ENCODE measurements around the gene RFX7.

The RFX7 gene

GRCh38 chr15:56099311-56099710, 144.4 kb downstream of the RFX7 start:
- Histone ChIP-seq H3K9me3 (ENCODE audit: low read length) (no peaks in the 10 kb centered on the region), H3K36me3 (ENCODE audit: insufficient read depth, low read length) (peaks cover 29% of the 10 kb centered on the region), H3K4me1 (ENCODE audit: insufficient read depth, low read length) (peaks cover 14% of the 10 kb centered on the region), H3K9ac (ENCODE audit: low read length) (no peak overlapping the region), H3K4me3 (ENCODE audit: low read depth in 1 of 2, low read length in 2 of 2) (no peak overlapping the region), H3K27me3 (ENCODE audit: control insufficient read depth in 1 of 2, insufficient read depth in 2 of 2, low read length in 2 of 2) (no peaks in the 10 kb centered on the region), H3K27ac (ENCODE audit: low read depth, low read length) (no peak overlapping the region)

- H3K4me3 ChIP-seq (ENCODE audit: low read depth in 1 of 2, low read length in 2 of 2), result no peak overlapping the region
- peaks cover 38% of the 10 kb centered on the region for H3K36me3 ChIP-seq (ENCODE audit: insufficient read depth, low read length)
- no peak overlapping the region for H3K9ac ChIP-seq (ENCODE audit: low read length)
These were observed 145.3 kb downstream of the RFX7 start for GRCh38 chr15:56098195-56098863.

GRCh38 chr15:56095406-56095805, 148.3 kb downstream of the RFX7 start:
- Histone ChIP-seq H3K9me3 (ENCODE audit: low read length) (no peaks in the 10 kb centered on the region), H3K27me3 (ENCODE audit: control insufficient read depth in 1 of 2, insufficient read depth in 2 of 2, low read length in 2 of 2) (no peaks in the 10 kb centered on the region), H3K27ac (ENCODE audit: low read depth, low read length) (no peak overlapping the region), H3K36me3 (ENCODE audit: insufficient read depth, low read length) (peaks cover 43% of the 10 kb centered on the region), H3K4me3 (ENCODE audit: low read depth in 1 of 2, low read length in 2 of 2) (no peak overlapping the region), H3K9ac (ENCODE audit: low read length) (no peak overlapping the region), H3K4me1 (ENCODE audit: insufficient read depth, low read length) (no peaks in the 10 kb centered on the region)

More at GRCh38 chr15:56098195-56098863, 145.3 kb downstream of the RFX7 start:
- no peak overlapping the region for H3K27ac ChIP-seq (ENCODE audit: low read depth, low read length)
- H3K4me1 ChIP-seq (ENCODE audit: insufficient read depth, low read length), result peaks cover 5% of the 10 kb centered on the region
- no peaks in the 10 kb centered on the region for H3K9me3 ChIP-seq (ENCODE audit: low read length)
- no peaks in the 10 kb centered on the region for H3K27me3 ChIP-seq (ENCODE audit: control insufficient read depth in 1 of 2, insufficient read depth in 2 of 2, low read length in 2 of 2)

- H3K9me3 ChIP-seq (ENCODE audit: low read length), result no peaks in the 10 kb centered on the region
- H3K4me1 ChIP-seq (ENCODE audit: insufficient read depth, low read length), result no peaks in the 10 kb centered on the region
- no peaks in the 10 kb centered on the region for H3K27me3 ChIP-seq (ENCODE audit: control insufficient read depth in 1 of 2, insufficient read depth in 2 of 2, low read length in 2 of 2)
- H3K36me3 ChIP-seq (ENCODE audit: insufficient read depth, low read length), result peaks cover 43% of the 10 kb centered on the region
- no peak overlapping the region for H3K9ac ChIP-seq (ENCODE audit: low read length)
- H3K4me3 ChIP-seq (ENCODE audit: low read depth in 1 of 2, low read length in 2 of 2), result no peak overlapping the region
- no peak overlapping the region for H3K27ac ChIP-seq (ENCODE audit: low read depth, low read length)
These were observed 149.5 kb downstream of the RFX7 start for GRCh38 chr15:56094171-56094570.

- no peak overlapping the region for H3K4me3 ChIP-seq (ENCODE audit: low read depth in 1 of 2, low read length in 2 of 2)
- no peaks in the 10 kb centered on the region for H3K27me3 ChIP-seq (ENCODE audit: control insufficient read depth in 1 of 2, insufficient read depth in 2 of 2, low read length in 2 of 2)
- no peak overlapping the region for H3K9ac ChIP-seq (ENCODE audit: low read length)
- H3K27ac ChIP-seq (ENCODE audit: low read depth, low read length), result no peak overlapping the region
- H3K36me3 ChIP-seq (ENCODE audit: insufficient read depth, low read length), result peaks cover 6% of the 10 kb centered on the region
- H3K9me3 ChIP-seq (ENCODE audit: low read length), result no peaks in the 10 kb centered on the region
- no peaks in the 10 kb centered on the region for H3K4me1 ChIP-seq (ENCODE audit: insufficient read depth, low read length)
These were observed 155.3 kb downstream of the RFX7 start for GRCh38 chr15:56088389-56088788.

- no peak overlapping the region for H3K9ac ChIP-seq (ENCODE audit: low read length)
- H3K27ac ChIP-seq (ENCODE audit: low read depth, low read length), result no peak overlapping the region
- no peak overlapping the region for H3K4me3 ChIP-seq (ENCODE audit: low read depth in 1 of 2, low read length in 2 of 2)
- H3K4me1 ChIP-seq (ENCODE audit: insufficient read depth, low read length), result no peaks in the 10 kb centered on the region
- no peaks in the 10 kb centered on the region for H3K27me3 ChIP-seq (ENCODE audit: control insufficient read depth in 1 of 2, insufficient read depth in 2 of 2, low read length in 2 of 2)
- no peaks in the 10 kb centered on the region for H3K36me3 ChIP-seq (ENCODE audit: insufficient read depth, low read length)
- no peaks in the 10 kb centered on the region for H3K9me3 ChIP-seq (ENCODE audit: low read length)
These were observed 157.1 kb downstream of the RFX7 start for GRCh38 chr15:56086566-56086965.

GRCh38 chr15:56082263-56082761, 161.4 kb downstream of the RFX7 start:
- no peak overlapping the region for H3K9ac ChIP-seq (ENCODE audit: low read length)
- no peaks in the 10 kb centered on the region for H3K9me3 ChIP-seq (ENCODE audit: low read length)
- no peaks in the 10 kb centered on the region for H3K36me3 ChIP-seq (ENCODE audit: insufficient read depth, low read length)
- H3K27me3 ChIP-seq (ENCODE audit: control insufficient read depth in 1 of 2, insufficient read depth in 2 of 2, low read length in 2 of 2), result no peaks in the 10 kb centered on the region
- no peak overlapping the region for H3K4me3 ChIP-seq (ENCODE audit: low read depth in 1 of 2, low read length in 2 of 2)
- H3K4me1 ChIP-seq (ENCODE audit: insufficient read depth, low read length), result no peaks in the 10 kb centered on the region
- H3K27ac ChIP-seq (ENCODE audit: low read depth, low read length), result no peak overlapping the region

- H3K4me1 ChIP-seq (ENCODE audit: insufficient read depth, low read length), result no peaks in the 10 kb centered on the region
- H3K9me3 ChIP-seq (ENCODE audit: low read length), result no peaks in the 10 kb centered on the region
- H3K4me3 ChIP-seq (ENCODE audit: low read depth in 1 of 2, low read length in 2 of 2), result no peak overlapping the region
- no peaks in the 10 kb centered on the region for H3K27me3 ChIP-seq (ENCODE audit: control insufficient read depth in 1 of 2, insufficient read depth in 2 of 2, low read length in 2 of 2)
- no peaks in the 10 kb centered on the region for H3K36me3 ChIP-seq (ENCODE audit: insufficient read depth, low read length)
- H3K27ac ChIP-seq (ENCODE audit: low read depth, low read length), result no peak overlapping the region
- no peak overlapping the region for H3K9ac ChIP-seq (ENCODE audit: low read length)
These were observed 166.6 kb downstream of the RFX7 start for GRCh38 chr15:56077081-56077480.

GRCh38 chr15:56076640-56077039, 167.0 kb downstream of the RFX7 start:
- no peak overlapping the region for H3K4me3 ChIP-seq (ENCODE audit: low read depth in 1 of 2, low read length in 2 of 2)
- no peaks in the 10 kb centered on the region for H3K36me3 ChIP-seq (ENCODE audit: insufficient read depth, low read length)
- no peaks in the 10 kb centered on the region for H3K4me1 ChIP-seq (ENCODE audit: insufficient read depth, low read length)
- no peak overlapping the region for H3K9ac ChIP-seq (ENCODE audit: low read length)
- H3K9me3 ChIP-seq (ENCODE audit: low read length), result no peaks in the 10 kb centered on the region
- H3K27ac ChIP-seq (ENCODE audit: low read depth, low read length), result no peak overlapping the region
- H3K27me3 ChIP-seq (ENCODE audit: control insufficient read depth in 1 of 2, insufficient read depth in 2 of 2, low read length in 2 of 2), result no peaks in the 10 kb centered on the region

- H3K9me3 ChIP-seq (ENCODE audit: low read length), result no peaks in the 10 kb centered on the region
- H3K4me1 ChIP-seq (ENCODE audit: insufficient read depth, low read length), result no peaks in the 10 kb centered on the region
- H3K4me3 ChIP-seq (ENCODE audit: low read depth in 1 of 2, low read length in 2 of 2), result no peak overlapping the region
- H3K27me3 ChIP-seq (ENCODE audit: control insufficient read depth in 1 of 2, insufficient read depth in 2 of 2, low read length in 2 of 2), result no peaks in the 10 kb centered on the region
- no peaks in the 10 kb centered on the region for H3K36me3 ChIP-seq (ENCODE audit: insufficient read depth, low read length)
- no peak overlapping the region for H3K27ac ChIP-seq (ENCODE audit: low read depth, low read length)
- no peak overlapping the region for H3K9ac ChIP-seq (ENCODE audit: low read length)
These were observed 169.0 kb downstream of the RFX7 start for GRCh38 chr15:56074481-56075265.

- no peaks in the 10 kb centered on the region for H3K27me3 ChIP-seq (ENCODE audit: control insufficient read depth in 1 of 2, insufficient read depth in 2 of 2, low read length in 2 of 2)
- H3K27ac ChIP-seq (ENCODE audit: low read depth, low read length), result no peak overlapping the region
- H3K4me3 ChIP-seq (ENCODE audit: low read depth in 1 of 2, low read length in 2 of 2), result no peak overlapping the region
- no peaks in the 10 kb centered on the region for H3K9me3 ChIP-seq (ENCODE audit: low read length)
- no peak overlapping the region for H3K9ac ChIP-seq (ENCODE audit: low read length)
- no peaks in the 10 kb centered on the region for H3K4me1 ChIP-seq (ENCODE audit: insufficient read depth, low read length)
- no peaks in the 10 kb centered on the region for H3K36me3 ChIP-seq (ENCODE audit: insufficient read depth, low read length)
These were observed 179.5 kb downstream of the RFX7 start for GRCh38 chr15:56064152-56064551.
